GM19455 (cell line): ENCODE results near the gene CUEDC2.
A peak's percentile ranks its signal among the peaks of the same experiment; 100 is the strongest.

Source experiments
- ATAC-seq: cut with Tn5 transposase; IDR thresholded peaks from one replicate; pipeline ENCODE4 v1.9.1; 2021; ENCODE audit not compliant: unreplicated experiment

Gene CUEDC2

GRCh38 chr10:102426803-102427287, 5.5 kb downstream of the CUEDC2 start:
- no peak for ATAC-seq

- no peak for ATAC-seq
These were observed 6.9 kb downstream of the CUEDC2 start for GRCh38 chr10:102425444-102425843.

- no peak for ATAC-seq
These were observed 7.5 kb downstream of the CUEDC2 start for GRCh38 chr10:102424916-102425315.

GRCh38 chr10:102424145-102424544, 8.2 kb downstream of the CUEDC2 start:
- no peak for ATAC-seq

GRCh38 chr10:102423372-102423968, 8.9 kb downstream of the CUEDC2 start:
- ATAC-seq = no peak

- no peak for ATAC-seq
These were observed 9.7 kb downstream of the CUEDC2 start for GRCh38 chr10:102422545-102423129.

- no peak for ATAC-seq
These were observed 10.4 kb downstream of the CUEDC2 start for GRCh38 chr10:102421757-102422512.

GRCh38 chr10:102421507-102421756, 10.9 kb downstream of the CUEDC2 start:
- no peak for ATAC-seq

GRCh38 chr10:102420714-102421506, 11.5 kb downstream of the CUEDC2 start, which contains the start of gene FBXL15:
FBXL15 (plus strand) TSS chr10:102420836; CDS start chr10:102421130, 294 bp downstream.
- ATAC-seq = peak; percentile 80

- no peak for ATAC-seq
These were observed 12.1 kb downstream of the CUEDC2 start for GRCh38 chr10:102420181-102420713.

GRCh38 chr10:102419269-102420180, 12.8 kb downstream of the CUEDC2 start:
- no peak for ATAC-seq

GRCh38 chr10:102418622-102419268, 13.6 kb downstream of the CUEDC2 start, which contains the start of gene PSD:
PSD (minus strand) TSS chr10:102418785; CDS start chr10:102417038, 1,747 bp downstream.
- no peak for ATAC-seq

GRCh38 chr10:102416695-102417094, 15.7 kb downstream of the CUEDC2 start:
- ATAC-seq = no peak

- no peak for ATAC-seq
These were observed 16.1 kb downstream of the CUEDC2 start for GRCh38 chr10:102416283-102416682.

- no peak for ATAC-seq
These were observed 17.6 kb downstream of the CUEDC2 start for GRCh38 chr10:102414749-102415148.

GRCh38 chr10:102413806-102414561, 18.4 kb downstream of the CUEDC2 start:
- ATAC-seq = no peak

- no peak for ATAC-seq
These were observed 19.2 kb downstream of the CUEDC2 start for GRCh38 chr10:102413053-102413705.

- no peak for ATAC-seq
These were observed 20.1 kb downstream of the CUEDC2 start for GRCh38 chr10:102412293-102412692.
